Measurements from ENCODE around the gene ZFYVE28.
"Not testable (repeated sequence)": the region's sequence is repeated elsewhere in the genome, so short reads cannot be mapped to it uniquely, and the experiment has no call there.

ZFYVE28 gene

GRCh38 chr4:2388429-2389182 is 29.8 kb downstream of the ZFYVE28 start:
- no peak for DNase-seq

DNA sequence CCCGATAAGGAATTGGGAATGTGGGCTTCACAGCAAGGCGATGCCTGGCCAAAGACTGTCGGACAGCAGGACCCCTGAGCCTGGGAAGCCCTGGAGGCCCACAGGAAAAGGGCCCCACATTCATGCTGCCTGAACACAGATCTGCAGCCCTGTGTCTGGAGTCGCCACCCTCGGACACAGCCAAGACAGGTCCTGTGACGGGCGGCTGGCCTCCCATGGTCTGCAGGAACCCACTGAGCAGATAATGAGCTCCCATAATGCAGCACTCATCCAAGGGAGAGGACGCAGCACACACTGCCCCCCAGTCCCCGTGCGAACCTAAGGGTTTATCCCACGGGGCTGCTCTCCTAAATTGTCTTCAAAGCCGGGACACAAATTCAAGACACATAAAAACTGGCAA is 30.6 kb downstream of the ZFYVE28 start:
- no peak for DNase-seq

DNA sequence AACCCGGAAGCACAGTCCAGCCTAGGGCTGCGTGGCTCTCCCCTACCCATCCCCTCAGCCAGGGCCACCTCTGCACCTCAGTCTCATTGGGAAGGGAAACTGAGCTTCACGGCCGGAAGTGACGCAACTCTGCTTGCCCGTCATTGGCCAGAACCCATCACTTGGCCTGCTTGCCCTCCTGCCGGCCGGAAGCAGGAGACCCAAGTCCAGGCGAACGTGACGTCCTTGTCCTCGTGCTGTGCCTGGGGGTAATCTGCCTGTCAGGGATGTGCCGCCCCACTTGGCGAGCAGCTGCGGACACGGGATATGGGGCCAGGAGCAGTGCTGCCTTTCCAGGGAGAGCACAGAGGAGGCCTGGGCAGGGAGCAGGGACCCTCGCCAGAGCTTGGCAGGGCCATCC is 31.2 kb downstream of the ZFYVE28 start:
- no peak for DNase-seq

- DNase-seq: no peak
These were observed 31.7 kb downstream of the ZFYVE28 start for GRCh38 chr4:2386717-2387116.

GRCh38 chr4:2385516-2385915 is 32.9 kb downstream of the ZFYVE28 start:
- no peak for DNase-seq

GRCh38 chr4:2384245-2384644 is 34.2 kb downstream of the ZFYVE28 start:
- DNase-seq: no peak

- DNase-seq: no peak
These were observed 34.7 kb downstream of the ZFYVE28 start for GRCh38 chr4:2383760-2384159.

- not testable (repeated sequence) for DNase-seq
These were observed 35.2 kb downstream of the ZFYVE28 start for GRCh38 chr4:2383220-2383631.

DNA sequence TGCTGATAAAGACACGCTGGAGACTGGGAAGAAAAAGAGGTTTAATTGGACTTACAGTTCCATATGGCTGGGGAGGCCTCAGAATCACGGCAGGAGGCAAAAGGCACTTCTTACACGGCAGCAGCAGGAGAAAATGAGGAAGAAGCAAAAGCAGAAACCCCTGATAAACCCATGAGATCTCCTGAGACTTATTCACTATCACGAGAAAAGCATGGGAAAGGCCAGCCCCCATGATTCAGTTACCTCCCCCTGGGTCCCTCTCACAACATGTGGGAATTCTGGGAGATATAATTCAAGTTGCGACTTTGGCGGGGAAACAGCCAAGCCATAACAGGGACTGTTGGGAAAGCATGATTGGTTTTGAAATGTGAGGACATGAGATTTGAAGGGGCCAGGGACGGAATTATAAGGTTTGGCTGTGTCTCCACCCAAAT is 35.7 kb downstream of the ZFYVE28 start:
- DNase-seq: not testable (repeated sequence)

DNA sequence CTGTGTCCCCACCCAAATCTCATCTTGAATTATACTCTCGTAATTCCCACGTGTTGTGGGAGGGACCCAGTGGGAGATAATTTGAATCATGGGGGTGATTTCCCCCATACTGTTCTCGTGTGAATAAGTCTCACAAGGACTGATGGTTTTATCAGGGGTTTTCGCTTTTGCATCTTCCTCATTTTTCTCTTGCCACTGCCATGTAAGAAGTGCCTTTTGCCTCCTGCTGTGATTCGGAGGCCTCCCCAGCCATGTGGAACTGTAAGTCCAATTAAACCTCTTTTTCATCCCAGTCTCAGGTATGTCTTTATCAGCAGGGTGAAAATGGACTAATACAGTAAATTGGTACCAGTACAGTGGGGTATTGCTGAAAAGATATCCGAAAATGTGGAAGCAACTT is 37.9 kb downstream of the ZFYVE28 start:
- not testable (repeated sequence) for DNase-seq

DNA sequence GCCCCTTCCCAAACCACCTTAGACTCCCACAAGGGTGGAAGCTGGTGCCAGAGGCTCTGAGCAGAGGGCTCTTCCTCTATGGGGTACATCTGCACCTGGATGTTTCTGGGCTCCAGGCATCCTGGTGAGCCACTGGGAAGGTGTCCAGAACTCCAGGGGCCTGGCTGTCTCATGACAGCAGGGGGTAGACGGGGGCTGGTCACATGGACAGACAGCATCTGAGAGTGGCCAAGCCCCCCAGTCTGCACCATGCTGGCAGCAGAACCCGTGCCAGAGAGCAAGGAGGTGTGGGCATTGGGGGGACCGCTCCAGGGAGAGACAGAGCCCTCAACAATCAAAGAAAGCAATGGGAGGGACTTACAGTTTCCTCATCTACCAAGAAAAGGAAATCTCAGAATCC is 39.5 kb downstream of the ZFYVE28 start:
- no peak for DNase-seq

GRCh38 chr4:2378401-2378800 is 40.0 kb downstream of the ZFYVE28 start:
- DNase-seq: no peak

- no peak for DNase-seq
These were observed 41.2 kb downstream of the ZFYVE28 start for GRCh38 chr4:2377241-2377640.

DNA sequence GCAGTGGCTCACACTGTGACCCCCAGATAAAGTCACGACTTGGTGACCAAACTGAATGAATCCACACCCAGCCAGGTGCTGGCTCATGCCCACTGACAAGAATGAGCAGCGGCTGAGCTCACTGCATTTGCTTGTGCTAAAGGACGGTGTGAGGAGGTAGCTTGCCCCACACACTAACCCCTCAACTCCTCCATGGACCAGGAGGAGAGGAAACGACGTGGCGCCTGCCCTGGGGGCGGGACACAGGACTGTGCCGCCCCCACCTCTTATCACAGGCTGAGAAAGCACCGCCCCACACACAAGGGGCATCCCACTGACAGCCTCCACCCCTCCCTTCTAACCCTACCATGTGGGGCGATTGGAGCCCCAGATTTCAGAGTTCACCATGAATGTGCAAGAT is 43.0 kb downstream of the ZFYVE28 start:
- DNase-seq: no peak

- no peak for DNase-seq
These were observed 44.9 kb downstream of the ZFYVE28 start for GRCh38 chr4:2373532-2373931.

DNA sequence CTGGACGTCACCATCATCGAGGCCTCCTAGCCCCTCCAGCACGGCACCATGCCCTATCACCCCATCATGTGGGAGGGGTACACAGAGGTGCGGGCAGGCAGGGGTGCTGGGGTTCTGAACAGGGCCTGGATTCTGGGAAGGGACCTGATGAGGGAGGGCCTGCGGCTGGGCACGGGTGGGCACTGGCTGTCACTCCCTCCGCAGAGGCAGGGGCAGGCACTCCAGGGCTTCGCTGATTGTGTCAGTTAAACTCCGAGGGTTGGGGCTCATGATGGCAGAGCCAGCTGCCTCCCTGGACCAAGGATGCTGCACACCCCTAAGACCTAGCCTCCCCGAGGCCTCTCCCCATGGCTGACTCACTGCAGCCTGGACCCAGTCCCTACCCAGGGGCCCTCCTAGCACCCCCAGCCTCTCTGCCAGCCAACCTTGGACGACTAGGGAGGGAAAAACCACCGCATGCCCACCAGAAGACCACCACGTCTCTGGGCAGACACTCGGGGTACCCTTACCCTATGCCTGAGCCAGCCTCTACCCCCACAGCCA is 45.9 kb downstream of the ZFYVE28 start:
- DNase-seq: no peak

DNA sequence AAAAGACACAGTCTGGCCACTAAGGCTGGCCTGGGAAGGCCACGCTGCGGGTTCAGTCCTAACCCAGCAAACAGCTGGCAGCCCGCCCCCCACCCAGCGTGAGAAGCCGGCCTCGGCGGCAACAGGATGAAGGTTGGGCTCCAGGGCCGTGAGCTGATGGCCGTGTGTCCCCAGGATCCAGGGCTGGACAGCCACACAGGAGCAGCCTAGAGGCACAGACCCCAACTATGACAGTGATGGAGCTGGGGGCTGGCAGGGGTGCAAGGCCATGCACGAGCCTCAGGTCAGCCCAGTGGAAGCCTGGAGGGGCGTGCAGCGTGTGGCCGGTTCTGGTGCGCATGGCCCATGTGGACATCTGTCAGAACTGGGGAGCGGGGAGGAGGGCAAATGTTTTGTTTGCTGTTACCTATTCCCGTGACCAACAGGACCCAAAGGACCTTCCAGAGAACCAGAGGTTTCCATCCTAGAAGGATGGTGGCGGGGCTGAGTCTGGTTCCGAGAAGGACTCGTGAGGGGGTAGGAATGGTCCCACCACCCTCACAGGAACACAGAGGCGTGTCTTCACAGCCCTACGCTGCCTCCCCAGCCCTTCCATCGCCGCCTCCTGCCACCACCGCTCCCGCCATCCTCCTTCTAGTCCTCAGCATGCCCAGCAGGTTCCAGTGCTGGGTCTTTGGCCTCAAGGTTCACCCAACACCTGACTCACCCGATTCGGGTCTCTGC is 46.5 kb downstream of the ZFYVE28 start:
- DNase-seq: no peak

GRCh38 chr4:2370597-2371320 is 47.7 kb downstream of the ZFYVE28 start:
- no peak for DNase-seq

- no peak for DNase-seq
These were observed 49.6 kb downstream of the ZFYVE28 start for GRCh38 chr4:2368746-2369437.

- DNase-seq: no peak
These were observed 50.8 kb downstream of the ZFYVE28 start for GRCh38 chr4:2367626-2368025.

DNA sequence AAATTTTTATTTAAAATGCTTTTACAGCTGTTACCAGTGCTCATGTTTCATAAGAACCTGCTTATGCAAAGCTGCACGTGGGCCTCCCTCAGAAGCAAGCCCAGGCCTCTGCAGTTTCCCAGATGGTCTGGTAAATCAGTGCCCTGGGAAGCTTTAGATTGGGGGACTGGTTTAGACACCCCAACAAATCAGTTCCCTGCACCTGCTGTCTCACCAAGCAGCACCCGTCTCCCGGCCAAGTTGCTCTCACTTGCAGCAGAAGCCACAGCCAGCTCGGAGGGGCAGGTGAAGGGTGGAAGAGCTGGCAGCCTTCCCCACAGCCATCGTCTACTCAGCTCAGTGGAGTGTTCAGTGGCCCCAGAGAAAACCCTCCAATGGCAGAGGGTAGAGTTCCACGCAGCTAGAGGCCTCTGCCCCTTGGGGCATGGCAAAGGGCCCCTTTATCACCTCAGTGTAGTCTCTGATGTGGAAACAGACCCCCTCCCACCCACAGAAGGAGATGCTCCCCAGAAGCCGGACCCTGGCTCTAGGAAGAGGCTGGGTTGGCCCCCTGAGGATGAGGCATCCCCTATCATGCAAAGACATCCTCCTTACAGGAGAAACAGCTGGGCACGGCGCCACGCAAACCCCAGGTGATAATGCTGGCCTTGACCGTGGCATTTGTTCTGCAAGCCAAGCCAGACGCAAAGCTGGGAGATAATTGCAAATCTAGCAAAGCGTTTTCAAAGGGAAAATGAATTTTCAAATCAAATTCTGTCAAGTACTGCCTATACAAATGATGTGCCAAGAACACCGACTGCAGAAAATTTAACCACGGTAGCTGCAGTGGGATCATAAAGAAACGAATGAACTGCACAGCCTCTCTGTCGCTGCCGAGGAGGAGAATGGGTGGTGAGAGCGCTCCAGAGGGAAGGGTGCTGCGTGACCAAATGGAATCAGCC is 51.9 kb downstream of the ZFYVE28 start:
- no peak for DNase-seq

DNA sequence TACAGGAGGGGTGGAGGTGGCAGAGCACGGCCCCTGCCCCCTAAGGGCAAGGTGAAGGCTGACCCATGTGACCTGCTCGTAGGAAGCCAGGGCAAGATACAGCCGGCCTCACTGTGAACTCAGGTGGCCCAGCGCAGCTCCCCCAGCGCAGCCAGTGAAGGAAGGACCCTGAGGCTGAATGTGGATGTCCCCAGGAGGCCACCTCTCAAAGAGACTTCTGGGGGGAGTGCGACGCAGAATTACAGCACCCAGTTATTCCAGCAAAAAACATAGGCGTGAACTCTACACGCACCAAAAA is 52.6 kb downstream of the ZFYVE28 start:
- no peak for DNase-seq
